ENCODE results near the gene FBXW5.

FBXW5 gene

GRCh38 chr9:136964833-136965422 is 20.4 kb upstream of the FBXW5 start:
- no peaks in the 10 kb centered on the region for H3K9me3 ChIP-seq (replicated peaks; ENCODE audit: low read length)
- H3K4me3 ChIP-seq (ENCODE audit: low read length) = no peak overlapping the region
- H3K36me3 ChIP-seq (ENCODE audit: insufficient read depth, low read length) = no peaks in the 10 kb centered on the region
- no peak overlapping the region for H3K4me2 ChIP-seq (ENCODE audit: low read length)
- no peak overlapping the region for H3K9ac ChIP-seq (ENCODE audit: low read depth, low read length)
- peaks cover 11% of the 10 kb centered on the region for H3K27me3 ChIP-seq (ENCODE audit: control insufficient read depth, insufficient read depth, low read length)
- no peaks in the 10 kb centered on the region for H3K4me1 ChIP-seq (ENCODE audit: control insufficient read depth, insufficient read depth, low read length)

DNA sequence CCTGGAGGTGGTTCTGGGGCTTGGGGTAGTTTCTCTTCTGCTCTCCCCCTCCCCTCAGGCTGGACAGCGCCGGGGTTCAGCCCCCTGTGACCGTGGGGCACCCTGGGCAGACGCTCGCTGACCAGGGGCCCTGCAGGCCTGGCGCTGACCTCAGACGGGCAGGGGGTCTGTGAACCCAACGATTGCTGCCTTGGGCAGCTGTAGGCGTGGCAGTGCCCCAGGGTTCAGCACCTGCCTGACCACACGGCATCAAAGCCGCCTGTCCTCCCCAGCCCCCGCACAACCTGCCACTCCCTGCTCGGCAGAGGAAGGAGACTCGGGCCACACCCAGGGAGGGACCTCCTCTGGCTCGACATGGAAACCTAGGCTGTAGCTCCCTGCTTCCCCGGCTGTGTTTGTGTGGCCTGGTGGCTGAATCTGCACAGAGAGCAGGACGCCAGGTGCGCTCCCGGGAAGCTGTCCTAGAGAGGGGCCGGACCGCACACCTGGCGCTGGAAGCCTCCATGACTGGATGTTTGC is 19.7 kb upstream of the FBXW5 start:
- no peaks in the 10 kb centered on the region for H3K9me3 ChIP-seq (replicated peaks; ENCODE audit: low read length)
- no peaks in the 10 kb centered on the region for H3K4me1 ChIP-seq (ENCODE audit: control insufficient read depth, insufficient read depth, low read length)
- H3K4me3 ChIP-seq (ENCODE audit: low read length) = no peak overlapping the region
- no peak overlapping the region for H3K9ac ChIP-seq (ENCODE audit: low read depth, low read length)
- H3K4me2 ChIP-seq (ENCODE audit: low read length) = no peak overlapping the region
- no peaks in the 10 kb centered on the region for H3K36me3 ChIP-seq (ENCODE audit: insufficient read depth, low read length)
- H3K27me3 ChIP-seq (ENCODE audit: control insufficient read depth, insufficient read depth, low read length) = peaks cover 11% of the 10 kb centered on the region

DNA sequence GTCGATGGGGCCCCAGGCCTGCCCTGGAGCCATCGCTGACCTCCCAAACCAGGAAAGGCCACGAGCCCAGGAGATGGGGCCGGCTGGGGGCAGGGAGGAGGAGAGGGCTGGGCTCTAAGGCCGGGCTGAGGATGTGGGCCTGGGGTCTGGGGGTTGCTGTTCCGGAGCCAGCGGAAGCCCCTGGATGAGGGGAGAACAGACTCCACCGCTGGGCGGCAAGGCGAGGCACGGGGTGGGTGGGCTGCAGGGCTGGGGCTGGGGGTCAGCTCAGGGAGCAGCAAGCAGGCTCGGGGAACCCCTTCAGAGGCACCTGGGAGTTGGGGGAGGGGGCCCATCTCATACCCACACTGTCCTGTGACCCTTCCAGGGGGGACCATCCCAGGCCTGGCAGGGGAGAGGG is 19.2 kb upstream of the FBXW5 start:
- H3K9me3 ChIP-seq (replicated peaks; ENCODE audit: low read length) = no peaks in the 10 kb centered on the region
- no peak overlapping the region for H3K9ac ChIP-seq (ENCODE audit: low read depth, low read length)
- H3K4me1 ChIP-seq (ENCODE audit: control insufficient read depth, insufficient read depth, low read length) = no peaks in the 10 kb centered on the region
- no peak overlapping the region for H3K4me3 ChIP-seq (ENCODE audit: low read length)
- peaks cover 11% of the 10 kb centered on the region for H3K27me3 ChIP-seq (ENCODE audit: control insufficient read depth, insufficient read depth, low read length)
- no peaks in the 10 kb centered on the region for H3K36me3 ChIP-seq (ENCODE audit: insufficient read depth, low read length)
- H3K4me2 ChIP-seq (ENCODE audit: low read length) = no peak overlapping the region

GRCh38 chr9:136963341-136963740 is 18.8 kb upstream of the FBXW5 start:
- Histone ChIP-seq H3K4me3 (ENCODE audit: low read length) (no peak overlapping the region), H3K27me3 (ENCODE audit: control insufficient read depth, insufficient read depth, low read length) (peaks cover 12% of the 10 kb centered on the region)

DNA sequence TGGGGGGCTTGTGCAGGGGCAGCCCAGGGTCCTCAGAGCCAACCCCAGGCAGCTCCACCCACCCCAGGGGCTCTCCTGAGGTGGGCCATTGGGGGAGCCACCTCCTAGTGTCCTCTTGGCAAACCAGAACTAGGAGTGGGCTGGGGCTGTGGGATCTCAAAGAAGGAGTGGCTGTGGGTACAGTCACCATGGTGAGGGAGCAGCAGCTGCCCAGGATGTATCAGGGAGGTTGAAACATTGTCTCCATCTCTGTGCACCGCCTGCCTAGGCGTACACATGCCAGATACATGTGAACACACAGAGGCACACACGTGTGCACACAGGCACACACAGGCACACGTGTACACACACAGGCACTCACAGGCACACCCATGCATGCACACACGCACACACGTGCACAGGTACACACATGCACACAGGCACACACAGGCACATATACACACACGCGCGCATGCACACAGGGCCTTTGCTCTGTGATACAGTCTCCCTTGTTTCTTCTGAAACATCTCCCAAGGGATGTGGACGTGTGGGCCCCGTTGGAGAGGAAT is 18.2 kb upstream of the FBXW5 start:
- Histone ChIP-seq H3K4me3 (ENCODE audit: low read length) (no peak overlapping the region), H3K4me2 (ENCODE audit: low read length) (no peak overlapping the region), H3K9ac (ENCODE audit: low read depth, low read length) (no peak overlapping the region), H3K9me3 (replicated peaks; ENCODE audit: low read length) (no peaks in the 10 kb centered on the region), H3K27me3 (ENCODE audit: control insufficient read depth, insufficient read depth, low read length) (peaks cover 13% of the 10 kb centered on the region), H3K4me1 (ENCODE audit: control insufficient read depth, insufficient read depth, low read length) (no peaks in the 10 kb centered on the region), H3K36me3 (ENCODE audit: insufficient read depth, low read length) (no peaks in the 10 kb centered on the region)

More at GRCh38 chr9:136963341-136963740, 18.8 kb upstream of the FBXW5 start:
- Histone ChIP-seq H3K4me2 (ENCODE audit: low read length) (no peak overlapping the region), H3K4me1 (ENCODE audit: control insufficient read depth, insufficient read depth, low read length) (no peaks in the 10 kb centered on the region), H3K36me3 (ENCODE audit: insufficient read depth, low read length) (no peaks in the 10 kb centered on the region), H3K9me3 (replicated peaks; ENCODE audit: low read length) (no peaks in the 10 kb centered on the region), H3K9ac (ENCODE audit: low read depth, low read length) (no peak overlapping the region)

DNA sequence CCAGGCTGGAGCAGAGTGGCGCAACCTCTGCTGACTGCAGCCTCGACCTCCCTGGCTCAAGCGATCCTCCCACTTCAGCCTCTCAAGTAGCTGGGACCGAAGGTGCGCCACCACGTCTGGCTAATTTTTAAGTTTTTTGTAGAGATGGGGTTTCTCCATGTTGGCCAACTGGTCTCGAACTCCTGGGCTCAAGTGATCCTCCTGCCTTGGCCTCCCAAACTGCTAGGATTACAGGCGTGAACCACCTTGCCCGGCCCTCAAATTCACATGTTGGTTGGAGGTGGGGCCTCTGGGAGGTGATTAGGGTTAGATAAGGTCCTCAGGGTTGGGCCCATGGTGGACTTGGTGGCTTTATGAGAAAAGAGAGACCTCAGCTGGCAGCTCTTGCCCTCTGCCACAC is 17.6 kb upstream of the FBXW5 start:
- Histone ChIP-seq H3K4me3 (ENCODE audit: low read length) (no peak overlapping the region), H3K27me3 (ENCODE audit: control insufficient read depth, insufficient read depth, low read length) (peaks cover 13% of the 10 kb centered on the region), H3K4me2 (ENCODE audit: low read length) (no peak overlapping the region), H3K9me3 (replicated peaks; ENCODE audit: low read length) (no peaks in the 10 kb centered on the region), H3K36me3 (ENCODE audit: insufficient read depth, low read length) (no peaks in the 10 kb centered on the region), H3K9ac (ENCODE audit: low read depth, low read length) (no peak overlapping the region), H3K4me1 (ENCODE audit: control insufficient read depth, insufficient read depth, low read length) (no peaks in the 10 kb centered on the region)

DNA sequence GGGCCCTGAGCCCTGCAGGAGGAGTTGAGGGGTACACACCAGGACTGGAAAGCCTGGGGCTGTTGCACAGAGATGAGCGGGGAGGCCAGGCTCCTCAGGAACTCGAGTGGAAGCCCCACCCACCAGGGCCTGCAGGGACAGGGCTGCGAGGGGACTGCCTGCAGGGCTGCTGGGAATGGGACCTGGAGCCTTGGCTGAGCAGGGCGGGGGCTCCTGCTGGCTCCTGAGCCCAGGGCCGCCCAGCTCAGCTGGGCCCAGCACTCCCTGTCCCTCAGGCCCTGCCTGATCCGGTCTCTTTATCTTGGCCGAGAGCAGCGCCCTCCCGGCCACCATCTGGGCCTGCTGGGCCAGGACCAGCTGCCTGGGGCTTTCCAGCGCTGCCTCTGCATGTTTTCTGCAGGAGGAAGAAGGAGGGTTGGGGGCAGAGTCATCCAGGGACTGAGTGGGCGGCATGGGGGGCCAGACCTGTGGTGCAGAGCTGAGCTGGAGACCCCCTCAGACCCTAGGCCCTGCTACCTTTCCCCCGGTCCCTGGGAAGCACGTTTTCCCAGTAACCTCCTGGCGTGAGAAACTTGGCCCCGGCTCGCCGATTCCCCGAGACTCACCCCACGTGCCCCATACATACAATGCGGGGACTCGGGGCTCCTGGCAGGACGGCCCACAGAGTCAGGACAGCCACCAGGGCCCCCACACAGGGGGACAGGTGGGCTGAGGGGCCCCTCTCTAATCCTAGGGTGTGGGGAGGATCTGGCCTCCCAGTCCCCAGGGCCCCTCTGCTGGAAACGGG is 16.9 kb upstream of the FBXW5 start:
- no peak overlapping the region for H3K4me3 ChIP-seq (ENCODE audit: low read length)
- H3K9me3 ChIP-seq (replicated peaks; ENCODE audit: low read length) = no peaks in the 10 kb centered on the region
- no peak overlapping the region for H3K9ac ChIP-seq (ENCODE audit: low read depth, low read length)
- no peak overlapping the region for H3K4me2 ChIP-seq (ENCODE audit: low read length)
- no peaks in the 10 kb centered on the region for H3K4me1 ChIP-seq (ENCODE audit: control insufficient read depth, insufficient read depth, low read length)
- peaks cover 13% of the 10 kb centered on the region for H3K27me3 ChIP-seq (ENCODE audit: control insufficient read depth, insufficient read depth, low read length)
- H3K36me3 ChIP-seq (ENCODE audit: insufficient read depth, low read length) = no peaks in the 10 kb centered on the region

DNA sequence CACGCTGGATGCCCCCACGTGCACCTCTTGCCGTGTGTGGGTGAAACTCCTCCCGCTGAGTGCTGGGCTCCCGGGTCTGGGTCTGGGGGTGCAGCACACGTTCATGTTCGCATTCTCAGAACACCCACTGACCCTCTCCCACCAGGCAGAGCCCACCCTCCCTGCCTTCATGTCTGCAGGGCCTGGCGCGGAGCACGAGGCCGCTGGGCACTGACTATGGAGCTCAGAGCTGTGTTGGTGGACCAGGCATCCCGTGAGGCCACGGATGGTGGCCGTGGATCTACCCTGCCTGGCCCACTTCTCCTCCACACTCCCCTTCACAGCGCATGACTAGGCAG is 16.4 kb upstream of the FBXW5 start:
- no peaks in the 10 kb centered on the region for H3K4me1 ChIP-seq (ENCODE audit: control insufficient read depth, insufficient read depth, low read length)
- H3K4me3 ChIP-seq (ENCODE audit: low read length) = no peak overlapping the region
- no peak overlapping the region for H3K9ac ChIP-seq (ENCODE audit: low read depth, low read length)
- no peaks in the 10 kb centered on the region for H3K36me3 ChIP-seq (ENCODE audit: insufficient read depth, low read length)
- peaks cover 9% of the 10 kb centered on the region for H3K27me3 ChIP-seq (ENCODE audit: control insufficient read depth, insufficient read depth, low read length)
- H3K9me3 ChIP-seq (replicated peaks; ENCODE audit: low read length) = no peaks in the 10 kb centered on the region
- no peak overlapping the region for H3K4me2 ChIP-seq (ENCODE audit: low read length)

- Histone ChIP-seq H3K4me2 (ENCODE audit: low read length) (no peak overlapping the region), H3K9ac (ENCODE audit: low read depth, low read length) (no peak overlapping the region)
Measured at GRCh38 chr9:136960212-136960937, 15.8 kb upstream of the FBXW5 start.

GRCh38 chr9:136958898-136959850 is 14.6 kb upstream of the FBXW5 start:
- Histone ChIP-seq H3K9ac (ENCODE audit: low read depth, low read length) (no peak overlapping the region), H3K36me3 (ENCODE audit: insufficient read depth, low read length) (no peaks in the 10 kb centered on the region), H3K9me3 (replicated peaks; ENCODE audit: low read length) (no peaks in the 10 kb centered on the region), H3K4me2 (ENCODE audit: low read length) (no peak overlapping the region), H3K27me3 (ENCODE audit: control insufficient read depth, insufficient read depth, low read length) (peaks cover 6% of the 10 kb centered on the region), H3K4me1 (ENCODE audit: control insufficient read depth, insufficient read depth, low read length) (no peaks in the 10 kb centered on the region), H3K4me3 (ENCODE audit: low read length) (no peak overlapping the region)

More at GRCh38 chr9:136960212-136960937, 15.8 kb upstream of the FBXW5 start:
- no peaks in the 10 kb centered on the region for H3K9me3 ChIP-seq (replicated peaks; ENCODE audit: low read length)
- no peaks in the 10 kb centered on the region for H3K4me1 ChIP-seq (ENCODE audit: control insufficient read depth, insufficient read depth, low read length)
- no peaks in the 10 kb centered on the region for H3K36me3 ChIP-seq (ENCODE audit: insufficient read depth, low read length)
- H3K27me3 ChIP-seq (ENCODE audit: control insufficient read depth, insufficient read depth, low read length) = peaks cover 6% of the 10 kb centered on the region
- no peak overlapping the region for H3K4me3 ChIP-seq (ENCODE audit: low read length)
